Smooth muscle cell of the umbilical artery (primary cell): Measurements from ENCODE around the gene ZNF581. TPM values are rescaled to one million over a fixed set of nuclear protein-coding genes. Genes with fewer than 3 reads are reported as not detected.

Source experiments
- total RNA-seq: library from RNA; depleted of rRNA; stranded (reverse); fragments of >200 nt; gene quantifications from 2 replicates; pipeline ENCODE4 v1.2.3, GENCODE V29; 2014

Gene ZNF581
- 10.7 and 14.6 TPM in 2 replicates for total RNA-seq

GRCh38 chr19:55643003-55643886, at the start of gene ZNF581:
ZNF581 (plus strand) TSS chr19:55643649; CDS start chr19:55644572, 923 bp downstream.

GRCh38 chr19:55599468-55599841, 44.0 kb upstream of the ZNF581 start, which contains the start of gene FIZ1:
FIZ1 (minus strand) TSS chr19:55599517; CDS start chr19:55597865, 1,652 bp downstream.

GRCh38 chr19:55599842-55600661, 43.4 kb upstream of the ZNF581 start, which contains the start of gene ZNF524:
ZNF524 (plus strand) TSS chr19:55600288; CDS start chr19:55602113, 1,825 bp downstream.

GRCh38 chr19:55605637-55606470, 37.6 kb upstream of the ZNF581 start, which contains the start of gene ZNF865:
ZNF865 (plus strand) TSS chr19:55605647; CDS start chr19:55613619, 7,972 bp downstream.

GRCh38 chr19:55624109-55625003, 19.1 kb upstream of the ZNF581 start, which contains the start of gene ZNF784:
ZNF784 (minus strand) TSS chr19:55624566; CDS start chr19:55624561, 5 bp downstream.

GRCh38 chr19:55640577-55641425, 2.6 kb upstream of the ZNF581 start, which contains the start of gene ZNF580:
ZNF580 (plus strand) TSS chr19:55641002; CDS start chr19:55642509, 1,507 bp downstream.

GRCh38 chr19:55647732-55648584, 4.5 kb downstream of the ZNF581 start, which contains the start of gene CCDC106:
CCDC106 (plus strand) TSS chr19:55648212; CDS start chr19:55649047, 835 bp downstream.

GRCh38 chr19:55654868-55655647, 11.6 kb downstream of the ZNF581 start, which contains the start of gene U2AF2:
U2AF2 (plus strand) TSS chr19:55655035; CDS start chr19:55655105, 70 bp downstream.

GRCh38 chr19:55674841-55675660, 31.6 kb downstream of the ZNF581 start, which contains the start of gene EPN1:
EPN1 (plus strand) TSS chr19:55675226; CDS start chr19:55678628, 3,402 bp downstream.

Other genes starting within 250 kb of the ZNF581 start
- 72.5 and 94.4 TPM in 2 replicates for gene UBE2S, start 235.9 kb upstream of the ZNF581 start, total RNA-seq
- not detected in 2 replicates for gene SHISA7, start 200.3 kb upstream of the ZNF581 start, total RNA-seq
- 29.4 and 47.2 TPM in 2 replicates for gene ISOC2, start 182.0 kb upstream of the ZNF581 start, total RNA-seq
- not detected in 2 replicates for gene C19orf85, start 178.9 kb upstream of the ZNF581 start, total RNA-seq
- gene ZNF628, start 167.0 kb upstream of the ZNF581 start, total RNA-seq = 1.5 and 3.0 TPM in 2 replicates
- gene NAT14, start 158.5 kb upstream of the ZNF581 start, total RNA-seq = 18.0 and 20.5 TPM in 2 replicates
- gene SSC5D, start 155.2 kb upstream of the ZNF581 start, total RNA-seq = 13.7 and 16.0 TPM in 2 replicates
- not detected in 2 replicates for gene SBK2, start 106.5 kb upstream of the ZNF581 start, total RNA-seq
- gene SBK3, start 98.1 kb upstream of the ZNF581 start, total RNA-seq = not detected in 2 replicates
- gene ZNF579, start 62.8 kb upstream of the ZNF581 start, total RNA-seq = 3.9 and 6.5 TPM in 2 replicates
- gene FIZ1, start 44.1 kb upstream of the ZNF581 start, total RNA-seq = 3.0 and 3.6 TPM in 2 replicates
- gene ZNF524, start 43.4 kb upstream of the ZNF581 start, total RNA-seq = 5.9 and 7.1 TPM in 2 replicates
- gene ZNF865, start 38.0 kb upstream of the ZNF581 start, total RNA-seq = 2.1 and 3.3 TPM in 2 replicates
- 2.5 and 4.2 TPM in 2 replicates for gene ZNF784, start 19.1 kb upstream of the ZNF581 start, total RNA-seq
- gene ZNF580, start 2.6 kb upstream of the ZNF581 start, total RNA-seq = 4.8 and 4.9 TPM in 2 replicates
- 8.2 and 8.6 TPM in 2 replicates for gene CCDC106, start 4.6 kb downstream of the ZNF581 start, total RNA-seq
- 61.8 and 111 TPM in 2 replicates for gene U2AF2, start 11.4 kb downstream of the ZNF581 start, total RNA-seq
- 51.4 and 172 TPM in 2 replicates for gene EPN1, start 31.6 kb downstream of the ZNF581 start, total RNA-seq
- not detected in 2 replicates for gene NLRP9, start 94.8 kb downstream of the ZNF581 start, total RNA-seq
- gene RFPL4A, start 115.4 kb downstream of the ZNF581 start, total RNA-seq = not detected in 2 replicates
- gene RFPL4AL1, start 125.5 kb downstream of the ZNF581 start, total RNA-seq = not detected in 2 replicates
- gene NLRP11, start 188.3 kb downstream of the ZNF581 start, total RNA-seq = not detected in 2 replicates
- gene NLRP4, start 192.9 kb downstream of the ZNF581 start, total RNA-seq = not detected in 2 replicates